ENCODE data around the gene PAPSS2.

- TF ChIP-seq CTCF (IDR thresholded peaks at IDR 0.05), result no peak
- TF ChIP-seq POLR2A (IDR thresholded peaks at IDR 0.05), result no peak
Observed at GRCh38 chr10:87639493-87639892, 20.2 kb upstream of the PAPSS2 start.
